Measurements from ENCODE around the gene LINGO3.

GRCh38 chr19:2329501-2329916, 21.6 kb upstream of the LINGO3 start:
- TF ChIP-seq EZH2 (IDR thresholded peaks at IDR 0.05; ENCODE audit: low read length), result no peak
- no peak for TF ChIP-seq CTCF (optimal IDR thresholded peaks at IDR 0.05 in 1 of 3, IDR thresholded peaks at IDR 0.05 in 1 of 3, conservative IDR thresholded peaks at IDR 0.05 in 1 of 3; ENCODE audit: extremely low read depth in 1 of 3, insufficient read depth in 2 of 3, low read length in 3 of 3)

Measured in keratinocyte (primary cell).